HG03095 (cell line): ENCODE results near the gene CLEC4M.

ENCODE experiments used
- ATAC-seq: cut with Tn5 transposase; IDR thresholded peaks from one replicate; pipeline ENCODE4 v1.9.1; 2021; ENCODE audit warnings: moderate library complexity; ENCODE audit not compliant: unreplicated experiment

CLEC4M gene, protein sequence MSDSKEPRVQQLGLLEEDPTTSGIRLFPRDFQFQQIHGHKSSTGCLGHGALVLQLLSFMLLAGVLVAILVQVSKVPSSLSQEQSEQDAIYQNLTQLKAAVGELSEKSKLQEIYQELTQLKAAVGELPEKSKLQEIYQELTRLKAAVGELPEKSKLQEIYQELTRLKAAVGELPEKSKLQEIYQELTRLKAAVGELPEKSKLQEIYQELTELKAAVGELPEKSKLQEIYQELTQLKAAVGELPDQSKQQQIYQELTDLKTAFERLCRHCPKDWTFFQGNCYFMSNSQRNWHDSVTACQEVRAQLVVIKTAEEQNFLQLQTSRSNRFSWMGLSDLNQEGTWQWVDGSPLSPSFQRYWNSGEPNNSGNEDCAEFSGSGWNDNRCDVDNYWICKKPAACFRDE

DNA sequence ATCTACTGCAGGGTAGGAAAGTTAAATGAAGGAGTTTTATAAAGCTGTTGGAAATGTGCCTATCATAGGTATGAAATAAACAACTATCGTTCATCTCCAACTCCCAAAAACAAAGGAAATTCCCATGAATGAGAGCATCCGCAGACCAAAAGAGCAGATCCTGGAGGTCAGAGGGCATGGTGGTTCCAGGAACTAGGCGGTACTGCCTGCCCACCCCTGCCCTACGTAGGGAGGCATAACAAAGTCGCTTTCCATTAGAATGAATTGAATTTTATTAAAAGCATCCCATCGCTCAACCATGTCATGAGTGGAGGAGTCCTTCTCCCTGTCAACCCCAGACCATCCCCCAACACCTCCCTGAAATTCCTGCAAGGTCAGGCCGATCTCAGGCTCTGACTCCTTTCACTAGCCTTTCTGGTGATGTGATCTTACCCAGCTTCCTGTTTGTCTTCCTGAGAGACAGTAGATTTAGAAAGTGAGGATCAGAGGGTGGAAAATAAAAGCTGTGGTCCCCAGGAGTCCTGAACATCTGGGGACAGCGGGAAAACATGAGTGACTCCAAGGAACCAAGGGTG lies at the start of gene CLEC4M:
TSS of gene CLEC4M (plus strand) at position 525 of the 575 bp plus-strand sequence. CDS start at position 549, 24 bp downstream.
- no peak for ATAC-seq

DNA sequence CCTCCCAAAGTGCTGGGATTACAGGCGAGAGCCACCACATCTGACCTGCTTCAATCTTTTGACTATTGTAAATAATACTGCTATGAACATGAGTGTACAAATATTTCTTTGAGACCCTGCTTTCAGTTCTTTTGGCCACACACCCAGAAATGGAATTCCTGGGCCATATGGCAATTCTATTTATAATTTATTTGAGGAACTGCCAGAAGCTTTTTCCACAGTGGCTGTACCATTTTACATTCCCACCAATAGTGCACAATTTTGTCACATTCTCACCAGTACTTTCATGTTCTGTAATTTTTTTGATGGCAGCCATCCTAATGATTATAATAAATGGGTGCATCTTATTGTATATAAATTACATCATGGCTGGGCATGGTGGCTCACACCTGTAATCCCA lies 47.4 kb upstream of the CLEC4M start:
- ATAC-seq = no peak

DNA sequence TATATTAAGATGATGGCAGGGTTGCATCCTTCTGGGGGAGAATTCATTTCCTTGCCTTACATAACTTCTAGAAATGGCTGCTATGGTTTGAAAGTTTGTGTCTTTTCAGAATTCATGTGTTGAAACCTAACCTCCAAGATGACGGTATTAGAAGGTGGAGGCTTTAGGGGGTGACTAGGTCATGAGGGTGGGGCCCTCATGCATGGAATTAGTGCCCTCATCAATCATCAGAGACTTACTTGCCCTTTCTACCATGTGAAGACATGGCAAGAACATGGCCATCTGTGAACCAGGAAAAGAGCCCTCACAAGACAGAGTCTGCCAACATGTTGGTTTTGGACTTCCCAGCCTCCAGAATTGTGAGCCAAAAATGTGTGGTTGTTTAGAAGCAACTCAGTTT lies 46.3 kb upstream of the CLEC4M start:
- ATAC-seq = no peak

DNA sequence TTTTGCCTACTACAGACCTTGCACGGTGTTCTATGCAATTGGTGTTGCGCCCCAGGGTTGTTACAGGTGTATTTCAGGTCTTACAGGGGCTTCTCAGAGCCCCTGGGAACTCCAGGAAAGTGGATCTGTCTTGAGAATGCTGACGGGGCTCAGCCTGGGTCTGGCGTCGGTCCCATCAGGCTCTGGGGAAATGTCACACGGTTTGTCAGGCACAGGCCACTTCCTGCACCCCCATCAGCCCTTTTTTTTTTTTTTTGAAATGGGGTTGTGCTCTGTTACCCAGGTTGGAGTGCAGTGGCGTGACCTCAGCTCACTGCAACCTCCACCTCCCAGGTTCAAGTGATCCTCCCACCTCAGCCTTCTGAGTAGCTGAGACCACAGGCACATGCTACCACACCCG lies 44.4 kb upstream of the CLEC4M start:
- ATAC-seq = no peak

DNA sequence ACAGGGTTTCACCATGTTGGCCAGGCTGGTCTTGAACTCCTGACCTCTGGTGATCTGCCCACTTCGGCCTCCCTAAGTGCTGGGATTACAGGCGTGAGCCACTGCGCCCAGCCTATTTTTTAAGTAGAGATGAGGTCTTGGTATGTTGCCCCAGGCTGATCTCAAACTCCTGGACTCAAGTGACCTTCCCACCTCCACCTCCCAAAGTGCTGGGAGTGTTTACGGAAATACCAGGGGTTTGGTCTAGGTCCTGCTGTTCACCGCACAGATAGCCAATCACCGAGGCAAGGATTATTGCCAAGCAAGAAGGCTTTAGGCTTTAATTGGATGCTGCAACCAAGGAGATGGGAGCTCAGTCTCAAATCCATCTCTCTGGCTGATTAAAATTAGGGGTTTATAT lies 42.7 kb upstream of the CLEC4M start:
- no peak for ATAC-seq

DNA sequence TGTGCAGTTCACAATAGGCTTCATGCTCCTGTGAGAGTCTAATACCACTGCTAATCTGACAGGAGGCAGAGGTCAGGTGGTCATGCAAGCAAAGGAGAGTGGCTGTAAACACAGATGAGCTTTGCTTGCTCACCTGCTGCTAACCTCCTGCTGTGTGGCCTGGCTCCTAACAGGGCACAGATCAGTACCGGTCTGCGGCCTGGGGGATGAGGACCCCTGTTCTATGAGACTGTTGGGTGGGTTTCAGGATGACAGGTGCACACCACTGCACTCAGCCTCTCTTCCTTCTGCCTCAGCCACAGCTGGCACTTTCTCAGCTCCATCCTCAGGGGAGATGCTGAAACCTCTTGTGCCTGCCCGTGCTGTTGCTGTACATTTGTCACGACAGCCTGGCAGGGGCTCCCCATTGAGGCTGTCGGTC lies 40.8 kb upstream of the CLEC4M start:
- ATAC-seq = no peak

DNA sequence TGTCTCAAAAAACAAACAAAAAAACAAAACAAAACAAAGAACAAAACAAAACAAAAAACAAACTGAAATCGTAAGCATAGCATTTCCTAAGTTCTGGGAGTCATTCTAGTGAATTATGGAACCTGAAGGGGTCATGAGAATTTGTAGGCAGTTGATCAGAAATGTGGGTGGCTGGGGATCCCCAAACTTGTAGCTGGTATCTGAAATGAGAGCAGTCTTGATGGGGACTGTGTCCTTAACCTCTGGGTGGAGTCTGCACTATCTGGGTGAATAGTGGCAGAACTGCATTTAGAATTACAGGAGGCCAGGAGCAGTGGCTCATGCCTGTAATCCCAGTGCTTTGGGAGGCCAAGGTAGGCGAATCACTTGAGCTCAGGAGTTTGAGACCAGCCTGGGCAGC lies 37.3 kb upstream of the CLEC4M start:
- ATAC-seq = no peak

DNA sequence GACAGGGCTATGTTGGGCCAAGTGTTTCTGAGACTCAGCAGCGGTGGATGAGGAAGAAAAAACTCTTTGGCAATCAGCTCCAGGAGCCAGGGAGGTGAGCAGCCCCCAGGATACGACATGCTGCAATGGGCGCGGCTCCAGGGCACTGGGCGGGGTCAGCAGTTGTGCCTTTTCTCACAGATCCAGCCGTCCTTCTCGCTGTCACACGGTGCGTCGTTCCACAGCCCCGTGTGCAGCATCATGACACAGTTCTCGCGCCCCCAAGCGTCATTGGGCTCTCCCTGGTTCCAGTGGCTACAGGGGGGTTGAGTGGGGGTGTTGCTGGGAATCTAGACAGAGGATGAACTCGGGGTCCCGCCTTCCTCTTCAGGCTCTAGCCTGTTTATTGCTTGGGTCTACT lies 33.8 kb upstream of the CLEC4M start:
- ATAC-seq = no peak

DNA sequence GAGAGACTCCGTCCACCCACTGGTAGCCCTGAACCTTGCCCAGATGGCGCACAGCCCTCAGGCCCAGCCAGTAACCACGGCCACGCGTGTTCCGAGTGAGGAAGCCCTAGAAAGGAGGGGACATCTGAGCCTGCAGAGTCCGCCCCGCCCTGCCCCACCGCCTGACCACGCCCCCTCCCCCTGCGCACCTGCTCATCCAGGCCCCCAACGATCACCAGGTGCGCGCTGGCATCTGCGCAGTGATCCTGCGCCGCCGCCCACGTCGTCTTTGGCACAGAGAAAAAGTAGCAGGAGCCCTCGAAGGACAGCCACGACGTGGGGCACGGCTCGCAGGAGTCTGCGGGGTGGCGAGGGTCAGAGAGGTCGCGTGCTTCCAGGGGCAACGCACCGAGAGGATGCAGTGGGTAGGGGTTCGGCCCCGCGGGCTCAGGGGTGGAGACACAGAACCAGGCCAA lies 33.2 kb upstream of the CLEC4M start:
- ATAC-seq = no peak

DNA sequence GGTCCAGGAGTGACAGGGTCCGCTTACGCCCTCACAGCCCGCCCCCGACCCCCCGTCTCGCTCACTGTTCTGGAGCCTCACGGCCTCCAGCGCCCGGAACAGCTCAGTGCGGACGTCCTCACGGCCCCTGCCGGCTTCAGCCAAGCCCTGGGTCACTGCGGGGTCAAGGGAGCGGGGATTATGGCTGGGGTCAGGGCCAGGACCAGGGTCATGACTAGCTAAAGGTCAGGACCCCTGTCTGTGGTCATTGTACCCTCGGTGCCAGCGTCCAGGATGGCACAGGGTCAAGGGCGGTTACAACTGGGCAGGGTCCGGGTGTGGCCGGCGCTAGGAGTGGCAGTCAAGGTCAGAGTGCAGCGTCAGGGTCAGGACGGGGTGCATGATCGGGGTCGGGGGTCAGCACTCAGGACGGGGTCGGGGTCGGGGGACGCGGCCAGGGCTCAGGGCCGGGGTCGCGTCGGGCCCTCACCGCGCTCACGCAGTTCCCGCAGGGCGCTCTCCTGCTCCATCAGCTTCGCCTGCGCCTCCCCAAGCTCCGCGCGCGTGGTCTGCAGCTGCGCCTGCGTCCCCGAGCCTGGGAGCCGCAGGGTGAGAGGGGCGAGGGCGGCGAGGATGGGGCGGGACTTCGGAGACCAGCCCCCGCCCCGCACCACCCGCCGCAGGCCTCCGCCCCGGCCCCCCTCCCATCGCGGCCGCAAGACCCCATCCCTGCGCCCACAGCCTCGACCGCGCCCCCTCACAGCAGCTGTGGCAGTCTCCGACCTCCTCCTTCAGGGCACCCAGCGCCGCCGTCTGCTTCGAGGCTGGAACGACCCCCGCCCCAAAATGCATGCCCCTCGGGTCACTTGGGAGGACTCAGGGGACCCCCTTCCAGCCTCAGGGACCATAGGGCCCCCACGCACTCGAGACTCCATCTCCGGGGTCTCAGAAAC lies 32.5 kb upstream of the CLEC4M start:
- ATAC-seq = no peak

DNA sequence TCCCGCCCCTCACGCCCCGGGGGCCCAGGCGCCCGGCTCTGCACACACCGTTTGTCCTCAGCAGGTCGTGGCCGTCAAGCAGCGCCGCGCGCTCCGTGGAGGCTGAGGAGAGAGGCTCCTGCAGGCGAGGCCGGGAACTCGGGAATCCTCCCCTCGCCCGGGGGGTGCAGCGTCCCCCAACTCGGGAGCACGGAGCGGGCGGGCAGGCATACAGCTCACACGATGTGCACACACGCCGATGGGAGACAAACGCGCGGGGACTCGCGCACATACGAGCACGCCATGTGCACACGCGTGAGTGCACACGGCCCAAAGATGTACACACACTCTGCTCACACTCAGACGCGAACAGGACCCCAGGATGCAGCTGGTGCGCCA lies 31.8 kb upstream of the CLEC4M start:
- ATAC-seq = no peak

DNA sequence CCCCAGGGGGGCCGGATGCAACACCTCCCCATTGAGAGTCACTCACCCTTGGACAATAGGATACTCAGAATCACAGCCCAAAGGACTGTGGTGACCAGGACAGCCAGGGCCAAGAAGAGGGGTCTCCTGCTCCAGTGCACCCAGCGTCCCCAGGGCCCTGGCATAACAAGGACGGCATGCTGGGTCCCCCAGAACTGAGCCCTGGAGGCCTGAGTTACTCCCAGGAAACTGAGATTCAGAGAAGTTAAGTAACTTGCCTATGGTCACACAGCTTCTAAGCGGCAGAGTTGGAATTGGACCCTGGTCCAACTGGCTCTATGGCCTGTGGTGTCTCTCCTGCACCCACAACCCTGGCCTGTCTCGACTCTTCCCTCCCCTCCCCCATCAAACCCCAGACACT lies 31.4 kb upstream of the CLEC4M start:
- ATAC-seq = no peak

DNA sequence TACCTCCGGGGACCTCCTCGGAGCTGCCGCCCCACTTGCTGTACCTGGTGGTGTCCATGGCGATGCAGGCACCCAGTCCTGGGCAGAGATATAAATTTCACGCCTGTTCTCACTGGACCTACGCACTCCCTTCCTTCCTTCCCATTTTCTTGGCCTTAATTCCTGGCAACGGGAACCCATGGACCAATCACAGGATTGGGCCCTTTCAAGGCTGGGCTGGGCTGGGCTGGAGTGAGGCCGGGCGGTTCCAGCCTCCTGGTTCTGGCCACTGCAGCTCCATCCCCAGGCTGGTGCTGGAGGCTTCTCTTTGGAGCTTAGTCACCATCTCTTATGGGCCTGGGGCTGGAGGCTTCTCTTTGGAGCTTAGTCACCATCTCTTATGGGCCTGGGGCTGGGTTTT lies 31.0 kb upstream of the CLEC4M start, which contains the start of gene CLEC4G:
TSS of gene CLEC4G (minus strand) at position 66 of the 400 bp plus-strand sequence. CDS start at position 58, 8 bp downstream.
- no peak for ATAC-seq

DNA sequence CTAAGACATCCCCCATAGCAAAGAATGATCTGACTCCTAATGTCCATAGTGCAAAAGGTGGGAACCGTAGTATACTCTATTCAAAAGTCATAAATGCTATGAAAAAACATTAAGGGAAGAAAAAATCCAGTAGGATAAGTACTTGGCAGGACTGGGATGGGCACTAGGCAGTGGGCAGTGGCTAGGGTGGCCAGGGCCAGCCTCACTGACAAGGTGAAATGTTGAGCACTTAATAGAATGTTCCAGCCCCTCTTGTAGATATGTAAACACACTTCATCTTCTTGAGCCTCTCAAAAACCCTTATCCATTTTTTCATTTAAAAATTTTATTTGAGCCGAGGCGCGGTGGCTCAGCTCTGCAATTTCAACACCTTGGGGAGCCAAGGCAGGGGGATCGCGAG lies 29.7 kb upstream of the CLEC4M start:
- no peak for ATAC-seq

DNA sequence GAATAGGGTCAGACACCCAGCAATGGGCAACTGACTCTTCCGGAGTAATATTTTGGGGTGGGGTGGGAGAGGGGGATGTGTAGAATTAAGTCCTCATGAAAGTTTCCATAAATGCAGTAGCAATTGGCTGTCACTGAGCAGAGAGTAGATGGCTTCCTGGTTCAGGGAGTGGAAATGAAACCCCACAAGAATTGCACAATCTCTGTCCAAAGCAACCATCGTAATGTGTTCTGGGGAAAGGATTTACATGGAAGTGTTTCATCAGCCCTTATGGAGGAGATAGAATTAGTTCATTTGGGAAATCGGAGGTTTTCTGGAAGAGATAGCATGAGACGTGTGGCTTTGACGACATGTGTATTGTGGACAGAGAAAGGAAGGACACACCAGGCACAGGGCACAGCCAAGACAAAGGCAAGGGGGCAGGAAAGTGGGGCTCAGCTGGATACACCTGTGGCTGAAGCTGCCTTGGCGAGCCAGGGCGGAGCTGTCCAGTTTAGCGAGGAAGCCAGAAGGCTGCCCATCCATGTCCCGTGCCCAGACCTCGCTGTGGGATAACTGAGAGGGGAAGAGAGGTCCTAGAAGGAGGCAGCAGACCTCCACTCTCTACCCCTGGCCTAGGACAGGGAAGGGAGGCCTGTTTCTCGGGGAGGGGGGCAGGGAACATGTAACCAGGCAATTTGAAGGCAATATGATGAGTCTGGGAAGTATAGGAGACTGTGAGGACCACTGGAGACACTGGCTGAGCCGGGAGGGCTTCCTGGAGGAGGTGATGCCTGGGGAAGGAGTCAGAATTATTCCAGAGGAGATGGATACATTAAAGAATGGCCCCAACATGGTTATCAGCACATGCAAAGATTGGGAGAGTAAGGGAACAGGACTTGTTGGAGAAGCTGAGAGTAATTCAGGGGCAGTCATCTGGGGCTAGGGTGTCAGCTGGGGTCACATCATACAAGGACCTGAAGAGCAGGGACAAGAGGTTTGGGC lies 28.5 kb upstream of the CLEC4M start:
- ATAC-seq = no peak

DNA sequence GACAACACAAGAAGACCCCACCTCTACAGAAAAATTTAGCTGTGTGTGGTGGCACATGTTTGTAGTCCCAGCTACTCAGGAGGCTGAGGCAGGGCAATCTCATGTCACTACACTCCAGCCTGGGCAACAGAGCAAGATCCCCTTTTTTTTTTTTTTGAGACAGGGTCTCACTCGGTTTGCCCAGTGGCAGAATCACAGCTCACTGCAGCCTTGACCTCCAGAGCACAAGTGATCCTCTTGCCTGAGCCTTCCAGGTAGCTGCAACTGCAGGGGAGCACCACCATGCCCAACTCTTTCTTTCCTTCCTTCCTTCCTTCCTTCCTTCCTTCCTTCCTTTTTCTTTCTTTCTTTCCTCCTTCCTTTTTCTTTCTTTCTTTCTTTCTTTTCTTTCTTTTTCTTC lies 26.9 kb upstream of the CLEC4M start:
- no peak for ATAC-seq

DNA sequence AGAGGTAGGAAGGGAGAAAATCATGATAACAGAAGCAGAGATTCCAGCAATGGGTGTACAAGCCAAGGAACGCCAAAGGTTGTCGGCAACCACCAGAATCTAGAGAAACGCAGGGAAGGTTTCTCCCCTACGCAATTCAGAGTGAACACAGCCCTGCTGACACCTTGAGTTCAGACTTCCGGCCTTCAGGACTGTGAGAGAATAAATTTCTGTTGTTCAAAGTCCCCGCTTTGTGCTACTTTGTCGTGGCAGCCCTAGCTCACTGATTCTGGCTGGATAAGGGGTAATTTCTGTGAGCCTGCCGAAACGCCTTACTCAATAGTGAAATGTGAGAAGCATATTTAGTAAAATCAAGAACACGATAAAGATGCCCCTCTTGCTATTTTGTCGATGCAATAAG lies 25.8 kb upstream of the CLEC4M start:
- ATAC-seq = no peak

DNA sequence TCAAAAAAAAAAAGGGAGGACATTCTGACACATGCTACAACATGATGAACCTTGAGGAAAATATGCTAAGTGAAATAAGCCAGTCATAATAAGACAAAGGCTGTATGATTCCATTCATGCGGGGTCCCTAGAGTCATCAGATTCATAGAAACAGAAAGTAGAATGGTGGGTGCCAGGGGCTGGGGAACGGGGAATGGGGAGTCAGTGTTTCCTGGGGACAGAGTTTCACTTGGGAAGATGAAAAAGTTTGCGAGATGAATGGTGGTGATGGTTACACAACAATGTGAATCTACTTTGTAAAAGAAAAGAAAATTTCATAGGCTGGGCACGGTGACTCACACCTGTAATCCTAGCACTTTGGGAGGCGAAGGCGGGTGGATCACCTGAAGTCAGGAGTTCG lies 25.0 kb upstream of the CLEC4M start:
- no peak for ATAC-seq

DNA sequence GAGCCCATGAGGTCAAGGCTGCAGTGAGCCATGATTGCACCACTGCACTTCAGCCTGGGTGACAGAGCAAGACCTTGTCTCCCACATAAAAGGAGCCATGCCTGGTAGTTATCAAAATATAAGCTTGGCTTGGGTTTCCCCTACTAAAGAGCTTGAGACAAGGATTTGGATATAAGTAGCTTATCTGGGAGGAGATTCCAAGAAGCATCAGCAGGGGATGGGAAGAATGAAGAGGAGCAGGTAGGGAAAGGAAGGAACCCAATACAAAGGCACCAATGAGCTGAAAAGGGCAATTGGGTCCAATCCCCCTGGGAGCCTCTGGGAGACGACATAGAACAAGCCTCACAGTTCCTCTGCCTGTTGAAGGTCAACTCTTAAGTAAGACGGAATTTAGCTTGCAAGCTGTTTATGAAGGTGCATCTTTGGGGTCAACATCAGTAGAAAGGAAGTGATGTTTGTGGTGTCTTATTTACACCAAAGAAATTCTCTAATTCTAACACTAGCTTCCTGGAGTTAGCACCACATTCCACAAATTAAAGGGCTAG lies 23.8 kb upstream of the CLEC4M start:
- no peak for ATAC-seq
